OCI-LY3 (cell line): ENCODE measurements around the gene SCPEP1.

Experiments
- CTCF ChIP-seq: fragments of 200-600, 300-600 bp; sonication (generic); IDR thresholded peaks from 2 replicates; pipeline ENCODE4 v1.5.1; 2014; ENCODE audit warnings: antibody characterized with exemption, low read length, low read depth
- EZH2phosphoT487 ChIP-seq: fragments of 200-600 bp; shearing (Covaris generic); IDR thresholded peaks from 2 replicates; pipeline ENCODE4 v1.6.1; 2018; ENCODE audit warnings: antibody characterized with exemption, mixed run types, low read depth

- TF ChIP-seq CTCF (no peak), EZH2phosphoT487 (no peak)
These were observed 47.1 kb upstream of the SCPEP1 start for GRCh38 chr17:56930739-56931337.
